DOHH2 (cell line): Measurements from ENCODE around the gene TRPV4.

Experiments used
- H3F3A ChIP-seq: fragments of 200-600 bp; sonication (generic), shearing (Covaris generic); 2 replicates; pipeline ENCODE4 v1.6.0; 2016; ENCODE audit warnings: antibody characterized with exemption, mild to moderate bottlenecking; ENCODE audit not compliant: control insufficient read depth, insufficient read depth
- H3K27ac ChIP-seq: fragments of 200-600 bp; sonication (generic); 2 replicates; pipeline ENCODE4 v1.5.1; 2014; ENCODE audit warnings: low read depth, mild to moderate bottlenecking, low read length, moderate library complexity
- H3K27me3 ChIP-seq: fragments of 200-600 bp; sonication (generic); 2 replicates; pipeline ENCODE4 v1.6.1; 2014; ENCODE audit warnings: mild to moderate bottlenecking, low read length, mixed read lengths; ENCODE audit not compliant: control insufficient read depth
- H3K36me3 ChIP-seq: fragments of 200-600 bp; sonication (generic); 2 replicates; pipeline ENCODE4 v1.6.1; 2014; ENCODE audit warnings: mild to moderate bottlenecking, low read length, moderate library complexity, mixed read lengths; ENCODE audit not compliant: control insufficient read depth
- H3K4me1 ChIP-seq: fragments of 200-600 bp; sonication (generic); 2 replicates; pipeline ENCODE4 v1.6.1; 2014; ENCODE audit warnings: mild to moderate bottlenecking, low read length, mixed read lengths; ENCODE audit not compliant: control insufficient read depth
- H3K4me2 ChIP-seq: fragments of 200-600 bp; sonication (generic); 2 replicates; pipeline ENCODE4 v1.6.0; 2014; ENCODE audit warnings: mild to moderate bottlenecking, low read length, moderate library complexity
- H3K4me3 ChIP-seq: fragments of 200-600 bp; sonication (generic); 2 replicates; pipeline ENCODE4 v1.5.1; 2014; ENCODE audit warnings: mild to moderate bottlenecking, low read length, mixed read lengths
- H3K79me2 ChIP-seq: fragments of 200-600 bp; sonication (generic); 2 replicates; pipeline ENCODE4 v1.6.1; 2014; ENCODE audit warnings: mild to moderate bottlenecking, low read length, mixed read lengths; ENCODE audit not compliant: control insufficient read depth
- H3K9me2 ChIP-seq: fragments of 200-600 bp; sonication (generic); replicated peaks from 2 replicates; pipeline ENCODE4 v1.6.1; 2014; ENCODE audit warnings: mild to moderate bottlenecking, low read length, mixed read lengths; ENCODE audit not compliant: control insufficient read depth
- H3K9me3 ChIP-seq: fragments of 200-600 bp; sonication (generic); 2 replicates; pipeline ENCODE4 v1.6.1; 2014; ENCODE audit warnings: antibody characterized with exemption, low read length, mixed read lengths; ENCODE audit not compliant: control insufficient read depth, insufficient read depth
- H4K20me1 ChIP-seq: fragments of 200-600 bp; sonication (generic); 2 replicates; pipeline ENCODE4 v1.6.0; 2014; ENCODE audit warnings: low read depth, mild to moderate bottlenecking, antibody characterized with exemption, low read length, moderate library complexity; ENCODE audit not compliant: control insufficient read depth, insufficient read depth
- CTCF ChIP-seq: fragments of 200-600 bp; sonication (generic); IDR thresholded peaks from one replicate; pipeline ENCODE4 v1.5.1; 2014; ENCODE audit warnings: antibody characterized with exemption, mild to moderate bottlenecking, low read depth, low read length; ENCODE audit not compliant: poor library complexity, severe bottlenecking
- EZH2phosphoT487 ChIP-seq: fragments of 200-600 bp; sonication (generic); IDR thresholded peaks from 2 replicates; pipeline ENCODE4 v1.6.1; 2017; ENCODE audit warnings: borderline replicate concordance, mild to moderate bottlenecking, antibody characterized with exemption, low read length, moderate library complexity, mixed read lengths

TRPV4 gene

GRCh38 chr12:109783135-109783964, 49.8 kb downstream of the TRPV4 start:
- Histone ChIP-seq H3F3A (no peaks in the 10 kb centered on the region), H3K79me2 (no peaks in the 10 kb centered on the region), H3K27ac (no peak overlapping the region), H3K4me3 (no peak overlapping the region), H3K9me3 (peaks cover 8% of the 10 kb centered on the region; the same call in 1 of the 2 replicates), H4K20me1 (no peaks in the 10 kb centered on the region), H3K9me2 (no peaks in the 10 kb centered on the region), H3K36me3 (no peaks in the 10 kb centered on the region), H3K27me3 (no peaks in the 10 kb centered on the region), H3K4me2 (no peak overlapping the region), H3K4me1 (peaks cover 3% of the 10 kb centered on the region; the same call in 1 of the 2 replicates)
- TF ChIP-seq CTCF (no peak), EZH2phosphoT487 (no peak)

GRCh38 chr12:109782326-109782703, 50.9 kb downstream of the TRPV4 start:
- Histone ChIP-seq H4K20me1 (no peaks in the 10 kb centered on the region), H3K4me3 (no peak overlapping the region), H3K27ac (no peak overlapping the region), H3K4me1 (peaks cover 8% of the 10 kb centered on the region), H3K36me3 (no peaks in the 10 kb centered on the region), H3K9me2 (no peaks in the 10 kb centered on the region), H3K27me3 (no peaks in the 10 kb centered on the region), H3K9me3 (peaks cover 8% of the 10 kb centered on the region; the same call in 1 of the 2 replicates), H3F3A (no peaks in the 10 kb centered on the region), H3K79me2 (no peaks in the 10 kb centered on the region), H3K4me2 (no peak overlapping the region)
- TF ChIP-seq EZH2phosphoT487 (no peak), CTCF (no peak)

GRCh38 chr12:109781668-109782325, 51.4 kb downstream of the TRPV4 start:
- no peaks in the 10 kb centered on the region for H3K9me2 ChIP-seq

More at GRCh38 chr12:109781668-109782325, 51.4 kb downstream of the TRPV4 start:
- no peak for TF ChIP-seq EZH2phosphoT487
- TF ChIP-seq CTCF, result no peak
- no peaks in the 10 kb centered on the region for H3F3A ChIP-seq
- peaks cover 8% of the 10 kb centered on the region for H3K4me1 ChIP-seq
- H3K27ac ChIP-seq, result no peak overlapping the region
- H3K79me2 ChIP-seq, result no peaks in the 10 kb centered on the region
- H4K20me1 ChIP-seq, result no peaks in the 10 kb centered on the region
- H3K4me2 ChIP-seq, result no peak overlapping the region
- peaks cover 8% of the 10 kb centered on the region; the same call in 1 of the 2 replicates for H3K9me3 ChIP-seq
- no peak overlapping the region for H3K4me3 ChIP-seq
- H3K27me3 ChIP-seq, result no peaks in the 10 kb centered on the region
- no peaks in the 10 kb centered on the region for H3K36me3 ChIP-seq
